ENCODE results near the gene AGPAT1.
"Not testable (repeated sequence)": the region's sequence is repeated elsewhere in the genome, so short reads cannot be mapped to it uniquely, and the experiment has no call there.

AGPAT1 gene

DNA sequence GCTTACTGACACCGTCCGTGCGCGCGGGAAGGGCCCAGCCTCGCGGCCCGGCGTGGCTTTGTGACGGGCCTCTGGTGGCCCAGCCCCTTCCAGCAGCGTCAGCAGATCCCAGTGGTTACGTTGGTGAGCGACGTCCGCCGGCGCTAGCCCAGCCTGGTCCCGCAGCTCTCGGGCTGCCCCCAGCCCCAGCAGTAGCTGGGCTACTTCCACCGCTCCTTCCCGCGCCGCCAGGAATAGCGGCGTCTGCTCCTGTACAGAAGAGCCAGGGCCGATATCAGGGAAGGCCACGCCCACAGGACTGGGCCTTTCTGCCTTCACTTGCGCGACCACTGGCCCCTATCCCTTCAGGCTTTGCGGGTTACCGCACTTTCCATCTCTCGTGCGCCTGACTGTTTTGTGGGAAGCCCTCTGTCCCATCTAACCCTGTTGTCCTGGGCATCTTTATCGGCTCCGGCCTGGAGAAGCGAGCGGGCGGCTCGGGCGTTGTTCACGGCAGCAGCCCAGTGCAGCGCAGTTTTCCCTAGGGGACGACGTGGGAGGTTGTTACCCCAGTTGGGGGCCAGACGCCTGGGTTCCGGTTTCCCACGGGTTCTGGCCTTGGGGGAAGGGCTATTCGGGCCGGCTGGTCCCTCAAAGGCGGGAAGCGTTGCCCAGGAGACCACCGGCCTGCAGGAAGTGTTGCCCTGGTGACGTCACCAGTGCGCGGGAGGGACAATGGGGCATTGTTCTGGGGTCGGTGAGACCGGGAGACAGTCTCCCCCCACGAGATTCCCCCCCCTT lies 20.2 kb upstream of the AGPAT1 start:
- no peaks in the 10 kb centered on the region for H3K9me3 ChIP-seq
- peaks cover 43 to 51% of the 10 kb centered on the region in 2 experiments for H3K4me1 ChIP-seq (ENCODE audit: control insufficient read depth in 1 of 2, insufficient read depth in 1 of 2, low read depth in 1 of 2, low read length in 1 of 2)
- H3K27ac ChIP-seq, result peak overlapping the region; percentile 95
- peaks cover 7% of the 10 kb centered on the region for H3K27me3 ChIP-seq
- TF ChIP-seq, protein P1, sequence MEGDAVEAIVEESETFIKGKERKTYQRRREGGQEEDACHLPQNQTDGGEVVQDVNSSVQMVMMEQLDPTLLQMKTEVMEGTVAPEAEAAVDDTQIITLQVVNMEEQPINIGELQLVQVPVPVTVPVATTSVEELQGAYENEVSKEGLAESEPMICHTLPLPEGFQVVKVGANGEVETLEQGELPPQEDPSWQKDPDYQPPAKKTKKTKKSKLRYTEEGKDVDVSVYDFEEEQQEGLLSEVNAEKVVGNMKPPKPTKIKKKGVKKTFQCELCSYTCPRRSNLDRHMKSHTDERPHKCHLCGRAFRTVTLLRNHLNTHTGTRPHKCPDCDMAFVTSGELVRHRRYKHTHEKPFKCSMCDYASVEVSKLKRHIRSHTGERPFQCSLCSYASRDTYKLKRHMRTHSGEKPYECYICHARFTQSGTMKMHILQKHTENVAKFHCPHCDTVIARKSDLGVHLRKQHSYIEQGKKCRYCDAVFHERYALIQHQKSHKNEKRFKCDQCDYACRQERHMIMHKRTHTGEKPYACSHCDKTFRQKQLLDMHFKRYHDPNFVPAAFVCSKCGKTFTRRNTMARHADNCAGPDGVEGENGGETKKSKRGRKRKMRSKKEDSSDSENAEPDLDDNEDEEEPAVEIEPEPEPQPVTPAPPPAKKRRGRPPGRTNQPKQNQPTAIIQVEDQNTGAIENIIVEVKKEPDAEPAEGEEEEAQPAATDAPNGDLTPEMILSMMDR (IDR thresholded peaks at IDR 0.05), result no peak
- H3K4me3 ChIP-seq (ENCODE audit: low read depth in 1 of 2, low read length in 1 of 2), result peak overlapping the region; percentile 84 to 96
- H3K36me3 ChIP-seq, result peaks cover 3% of the 10 kb centered on the region

- peaks cover 8% of the 10 kb centered on the region for H3K36me3 ChIP-seq
- peak overlapping the region; percentile 95 for H3K27ac ChIP-seq
- H3K27me3 ChIP-seq, result peaks cover 2% of the 10 kb centered on the region
- H3K9me3 ChIP-seq, result no peaks in the 10 kb centered on the region
- TF ChIP-seq, protein P1 (IDR thresholded peaks at IDR 0.05), result peak; percentile 96
- peak overlapping the region; percentile 84 to 96 for H3K4me3 ChIP-seq (ENCODE audit: low read depth in 1 of 2, low read length in 1 of 2)
- H3K4me1 ChIP-seq (ENCODE audit: control insufficient read depth in 1 of 2, insufficient read depth in 1 of 2, low read depth in 1 of 2, low read length in 1 of 2), result peaks cover 46 to 55% of the 10 kb centered on the region in 2 experiments
Observed at GRCh38 chr6:32195652-32195901, 19.7 kb upstream of the AGPAT1 start.

DNA sequence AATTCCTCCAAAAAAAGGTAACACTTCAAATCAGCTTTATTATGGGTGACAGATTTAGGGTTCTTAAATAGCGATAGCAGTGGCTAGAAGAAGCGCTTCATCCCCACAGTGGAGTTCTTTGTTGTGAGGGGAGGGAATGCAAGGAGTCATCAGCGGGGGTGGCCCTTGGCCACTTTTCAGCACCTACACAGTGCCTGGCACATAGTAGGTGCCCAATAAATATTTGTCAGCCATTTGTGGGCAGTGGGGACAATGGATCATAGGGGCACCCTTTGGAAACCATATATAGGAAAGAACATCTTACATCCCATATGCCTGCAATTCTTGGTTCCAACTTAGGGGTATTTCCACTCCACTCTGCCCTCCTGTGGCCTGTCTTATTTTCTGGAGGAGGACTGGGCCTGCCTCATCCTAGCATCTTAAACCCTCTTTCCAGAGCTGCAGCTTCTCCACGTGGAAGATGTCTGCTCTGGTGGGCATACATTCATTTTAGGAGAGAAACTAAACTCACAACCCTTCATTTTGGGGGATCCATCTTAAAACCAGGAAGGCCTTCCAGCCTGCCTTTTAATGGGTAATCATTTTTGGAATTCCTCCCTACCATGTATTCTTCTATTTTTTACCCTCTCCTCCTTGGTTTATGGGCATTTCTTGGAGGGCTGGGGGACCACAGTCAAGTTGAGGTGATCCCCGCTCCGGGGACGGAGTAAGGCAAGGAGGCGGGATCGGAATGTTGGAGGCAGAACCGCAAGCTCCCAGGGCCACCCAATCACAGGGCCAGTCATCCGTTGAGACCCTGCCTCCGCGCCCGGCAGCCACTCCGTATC lies 19.2 kb upstream of the AGPAT1 start:
- peaks cover 9% of the 10 kb centered on the region for H3K36me3 ChIP-seq
- H3K9me3 ChIP-seq, result no peaks in the 10 kb centered on the region
- H3K27ac ChIP-seq, result peak overlapping the region; percentile 95
- peak overlapping the region; percentile 81 to 96 for H3K4me3 ChIP-seq (ENCODE audit: low read depth in 1 of 2, low read length in 1 of 2)
- no peaks in the 10 kb centered on the region for H3K27me3 ChIP-seq
- peaks cover 46 to 55% of the 10 kb centered on the region in 2 experiments for H3K4me1 ChIP-seq (ENCODE audit: control insufficient read depth in 1 of 2, insufficient read depth in 1 of 2, low read depth in 1 of 2, low read length in 1 of 2)
- TF ChIP-seq, protein P1 (IDR thresholded peaks at IDR 0.05), result no peak

- Histone ChIP-seq H3K27ac (peak overlapping the region; percentile 95), H3K4me1 (ENCODE audit: control insufficient read depth in 1 of 2, insufficient read depth in 1 of 2, low read depth in 1 of 2, low read length in 1 of 2) (peaks cover 46 to 53% of the 10 kb centered on the region in 2 experiments), H3K27me3 (no peaks in the 10 kb centered on the region), H3K4me3 (ENCODE audit: low read depth in 1 of 2, low read length in 1 of 2) (peak overlapping the region; percentile 81 to 96), H3K36me3 (peaks cover 9% of the 10 kb centered on the region), H3K9me3 (no peaks in the 10 kb centered on the region)
- TF ChIP-seq, protein P1 (IDR thresholded peaks at IDR 0.05), result no peak
Observed at GRCh38 chr6:32194388-32194787, 18.5 kb upstream of the AGPAT1 start.

DNA sequence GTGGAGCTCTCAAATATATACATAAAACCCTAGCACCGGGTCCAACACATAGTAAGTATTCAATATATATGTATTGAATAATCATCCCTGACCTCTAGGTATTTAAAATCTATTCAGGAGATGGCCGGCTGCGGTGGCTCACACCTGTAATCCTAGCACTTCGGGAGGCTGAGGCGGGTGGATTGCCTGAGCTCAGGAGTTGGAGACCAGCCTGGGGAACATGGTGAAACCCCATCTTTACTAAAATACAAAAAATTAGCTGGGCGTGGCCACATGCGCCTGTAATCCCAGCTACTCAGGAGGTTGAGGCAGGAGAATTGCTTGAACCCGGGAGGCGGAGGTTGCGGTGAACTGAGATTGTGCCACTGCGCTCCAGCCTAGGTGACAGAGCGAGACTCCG lies 17.2 kb upstream of the AGPAT1 start:
- Histone ChIP-seq H3K4me1 (ENCODE audit: control insufficient read depth in 1 of 2, insufficient read depth in 1 of 2, low read depth in 1 of 2, low read length in 1 of 2) (peaks cover 55 to 64% of the 10 kb centered on the region in 2 experiments), H3K36me3 (peaks cover 12% of the 10 kb centered on the region), H3K4me3 (ENCODE audit: low read depth in 1 of 2, low read length in 1 of 2) (peak overlapping the region; percentile 81 to 97), H3K27ac (peak overlapping the region; percentile 95)
- not testable (repeated sequence) for H3K27me3 ChIP-seq, H3K9me3 ChIP-seq

- Histone ChIP-seq H3K27ac (peak within 1 kb of the TSS; percentile 95), H3K36me3 (peaks cover 17% of the 10 kb centered on the region), H3K4me1 (ENCODE audit: control insufficient read depth in 1 of 2, insufficient read depth in 1 of 2, low read depth in 1 of 2, low read length in 1 of 2) (peaks cover 59 to 69% of the 10 kb centered on the region in 2 experiments), H3K9me3 (no peaks in the 10 kb centered on the region), H3K4me3 (ENCODE audit: low read depth in 1 of 2, low read length in 1 of 2) (peak within 1 kb of the TSS; percentile 81 to 97), H3K27me3 (no peaks in the 10 kb centered on the region)
- TF ChIP-seq, protein P1 (IDR thresholded peaks at IDR 0.05), result peak; percentile 12
Observed at GRCh38 chr6:32192608-32193039, 16.7 kb upstream of the AGPAT1 start, which contains the start of gene GPSM3. GPSM3 (minus strand) TSS chr6:32192643; CDS start chr6:32192513, 130 bp downstream.

All from neutrophil (primary cell).